WERI-Rb-1 (cell line): ENCODE measurements around the gene CUL4A.

Experiments used
- DNase-seq: peaks from one replicate; pipeline ENCODE4 v3.0.0-alpha.2; 2020
- H3K27ac ChIP-seq: fragments of 250-450 bp; sonication (Bioruptor Pico); 2 replicates; pipeline ENCODE4 v1.5.1; 2020; ENCODE audit warnings: mild to moderate bottlenecking, moderate library complexity
- H3K27me3 ChIP-seq: fragments of 250-450 bp; sonication (Bioruptor Pico); 2 replicates; pipeline ENCODE4 v1.5.1; 2021; ENCODE audit warnings: mild to moderate bottlenecking, low read depth, moderate library complexity; ENCODE audit not compliant: insufficient read depth, severe bottlenecking
- H3K36me3 ChIP-seq: fragments of 250-450 bp; sonication (Bioruptor Pico); 2 replicates; pipeline ENCODE4 v1.5.1; 2020; ENCODE audit warnings: mild to moderate bottlenecking, moderate library complexity
- H3K4me3 ChIP-seq: 2 replicates; pipeline ENCODE4 v1.5.1; 2011; ENCODE audit warnings: low read depth, mild to moderate bottlenecking, control low read depth, low read length
- H3K9me3 ChIP-seq: fragments of 250-450 bp; sonication (Bioruptor Pico); 2 replicates; pipeline ENCODE4 v1.5.1; 2021; ENCODE audit warnings: mild to moderate bottlenecking, moderate library complexity; ENCODE audit not compliant: severe bottlenecking
- TF ChIP-seq, protein P1 (sequence below): IDR thresholded peaks from 2 replicates; pipeline ENCODE4 v1.5.1; 2011; ENCODE audit warnings: low read depth, mild to moderate bottlenecking, control low read depth, inconsistent platforms, low read length

The CUL4A gene

DNA sequence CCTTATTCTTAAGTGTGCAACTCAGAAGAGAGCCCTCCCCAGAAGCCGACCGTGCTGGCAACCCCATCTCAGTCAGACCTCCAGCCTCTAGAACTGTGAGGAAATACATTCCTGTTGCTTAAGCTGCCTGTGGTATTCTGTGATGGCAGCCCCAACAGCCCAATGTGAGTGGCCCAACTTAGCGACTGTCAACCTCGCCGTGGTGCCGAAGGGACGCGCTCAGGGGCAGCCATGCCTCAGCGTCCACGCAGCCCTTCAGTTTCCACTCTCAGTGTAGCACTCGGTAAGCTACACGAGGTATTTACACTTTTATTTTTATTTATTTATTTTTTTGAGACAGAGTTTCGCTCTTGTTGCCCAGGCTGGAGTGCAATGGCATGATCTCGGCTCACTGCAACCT is 32.6 kb upstream of the CUL4A start:
- no peaks in the 10 kb centered on the region for H3K27me3 ChIP-seq

GRCh38 chr13:113178070-113178895 is 31.1 kb upstream of the CUL4A start:
- TF ChIP-seq, protein P1, sequence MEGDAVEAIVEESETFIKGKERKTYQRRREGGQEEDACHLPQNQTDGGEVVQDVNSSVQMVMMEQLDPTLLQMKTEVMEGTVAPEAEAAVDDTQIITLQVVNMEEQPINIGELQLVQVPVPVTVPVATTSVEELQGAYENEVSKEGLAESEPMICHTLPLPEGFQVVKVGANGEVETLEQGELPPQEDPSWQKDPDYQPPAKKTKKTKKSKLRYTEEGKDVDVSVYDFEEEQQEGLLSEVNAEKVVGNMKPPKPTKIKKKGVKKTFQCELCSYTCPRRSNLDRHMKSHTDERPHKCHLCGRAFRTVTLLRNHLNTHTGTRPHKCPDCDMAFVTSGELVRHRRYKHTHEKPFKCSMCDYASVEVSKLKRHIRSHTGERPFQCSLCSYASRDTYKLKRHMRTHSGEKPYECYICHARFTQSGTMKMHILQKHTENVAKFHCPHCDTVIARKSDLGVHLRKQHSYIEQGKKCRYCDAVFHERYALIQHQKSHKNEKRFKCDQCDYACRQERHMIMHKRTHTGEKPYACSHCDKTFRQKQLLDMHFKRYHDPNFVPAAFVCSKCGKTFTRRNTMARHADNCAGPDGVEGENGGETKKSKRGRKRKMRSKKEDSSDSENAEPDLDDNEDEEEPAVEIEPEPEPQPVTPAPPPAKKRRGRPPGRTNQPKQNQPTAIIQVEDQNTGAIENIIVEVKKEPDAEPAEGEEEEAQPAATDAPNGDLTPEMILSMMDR: no peak
- Histone ChIP-seq H3K36me3 (peaks cover 89% of the 10 kb centered on the region), H3K9me3 (no peaks in the 10 kb centered on the region), H3K27ac (no peak overlapping the region), H3K27me3 (no peaks in the 10 kb centered on the region), H3K4me3 (no peak overlapping the region)
- DNase-seq: no peak

More for the DNA sequence above, 32.6 kb upstream of the CUL4A start:
- no peak for DNase-seq
- TF ChIP-seq, protein P1: no peak
- no peak overlapping the region for H3K4me3 ChIP-seq
- peaks cover 85% of the 10 kb centered on the region for H3K36me3 ChIP-seq
- no peaks in the 10 kb centered on the region for H3K9me3 ChIP-seq
- H3K27ac ChIP-seq: no peak overlapping the region

GRCh38 chr13:113178896-113179167 is 30.6 kb upstream of the CUL4A start:
- TF ChIP-seq, protein P1: no peak
- no peak overlapping the region for H3K4me3 ChIP-seq
- H3K36me3 ChIP-seq: peaks cover 92% of the 10 kb centered on the region
- no peak for DNase-seq
- H3K27ac ChIP-seq: no peak overlapping the region
- no peaks in the 10 kb centered on the region for H3K27me3 ChIP-seq
- H3K9me3 ChIP-seq: no peaks in the 10 kb centered on the region

- DNase-seq: no peak
- H3K36me3 ChIP-seq: peaks cover 94% of the 10 kb centered on the region
- H3K27me3 ChIP-seq: no peaks in the 10 kb centered on the region
- no peak overlapping the region for H3K4me3 ChIP-seq
- TF ChIP-seq, protein P1: no peak
- H3K9me3 ChIP-seq: no peaks in the 10 kb centered on the region
- H3K27ac ChIP-seq: no peak overlapping the region
Measured at GRCh38 chr13:113179374-113180230, 29.8 kb upstream of the CUL4A start.

GRCh38 chr13:113182046-113182445 is 27.4 kb upstream of the CUL4A start:
- Histone ChIP-seq H3K27me3 (no peaks in the 10 kb centered on the region), H3K9me3 (no peaks in the 10 kb centered on the region), H3K27ac (no peak overlapping the region), H3K36me3 (peaks cover 90% of the 10 kb centered on the region), H3K4me3 (no peak overlapping the region)
- TF ChIP-seq, protein P1: no peak
- DNase-seq: no peak
